Left lung (tissue), 10 donors: Measurements from ENCODE around the gene SEMA3D. TPM values are rescaled to one million over a fixed set of nuclear protein-coding genes. Genes with fewer than 3 reads are reported as not detected.

Source experiments
- ATAC-seq: fragments of 200-7000 bp; cut with Tn5 transposase; one replicate; pipeline ENCODE4 v1.9.1; 2020; ENCODE audit warnings: moderate library complexity
- DNase-seq, 4 donors: peaks; one replicate each; pipeline ENCODE4 v3.0.0-alpha.2; 2013 to 2020
- H3K27ac ChIP-seq, 2 donors: fragments of 200-600 bp; sonication (generic) in 1 of 2; one replicate each; pipeline versions ENCODE4 v1.5.0 to v1.8.0; 2020 to 2021
- H3K27me3 ChIP-seq, 2 donors: fragments of 200-600 bp; sonication (generic) in 1 of 2; one replicate each; pipeline versions ENCODE4 v1.5.0 to v1.8.0; 2020 to 2021
- H3K36me3 ChIP-seq, 2 donors: fragments of 200-600 bp; sonication (generic) in 1 of 2; one replicate each; pipeline versions ENCODE4 v1.5.0 to v1.8.0; 2020 to 2021
- H3K4me1 ChIP-seq, 2 donors: fragments of 200-600 bp; one replicate each; pipeline ENCODE4 v1.8.0; 2021
- H3K4me3 ChIP-seq, 2 donors: fragments of 200-600 bp; sonication (generic) in 1 of 2; one replicate each; pipeline versions ENCODE4 v1.5.0 to v1.8.0; 2020 to 2021; ENCODE audit warnings: mild to moderate bottlenecking in 1 of 2
- H3K9me3 ChIP-seq, 2 donors: fragments of 200-600 bp; sonication (generic) in 1 of 2; one replicate each; pipeline versions ENCODE4 v1.5.0 to v1.8.0; 2020 to 2021
- CTCF ChIP-seq, 2 donors: fragments of 200-600 bp; sonication (generic) in 1 of 2; IDR thresholded peaks; one replicate each; pipeline versions ENCODE4 v1.5.0 to v1.8.0; 2021; ENCODE audit warnings: antibody characterized with exemption in 2 of 2
- intact Hi-C, 2 donors: fragments of 100-400 bp; cut with DNase I; formaldehyde crosslinking; loops; one replicate each; pipeline versions ENCODE4 v1.11.2 to v1.14.2; 2022
- polyA plus RNA-seq, 6 donors: library from polyadenylated mRNA; unstranded; fragments of 120-200 nt; gene quantifications; one replicate each; pipeline ENCODE4 v1.2.1, GENCODE V29; 2013; ENCODE audit not compliant: insufficient read length in 6 of 6
- total RNA-seq, 2 donors: library from RNA; stranded (reverse); fragmentation: NEBNext Ultra II Directional; extraction: Animal tissue kit (Norgen Biotek cat#: 25700); gene quantifications; one replicate each; pipeline ENCODE4 v1.2.1, GENCODE V29; 2021
- donor health status: DM: no; HTN: yes; CAD: no.
- donor health status: DM: no; HTN: no; CAD: no.

SEMA3D gene
- total and polyA plus RNA-seq, 8 donors = 5.5 to 68.5 (median 46.3) TPM

GRCh38 chr7:85103962-85104361 is 82.9 kb downstream of the SEMA3D start:
- no peak for ATAC-seq
- Histone ChIP-seq H3K9me3 (no peaks in the 10 kb centered on the region), H3K36me3 (no peaks in the 10 kb centered on the region), H3K27ac (no peak overlapping the region), H3K4me3 (no peak overlapping the region), H3K4me1 (no peaks in the 10 kb centered on the region), H3K27me3 (no peaks in the 10 kb centered on the region)
- no peak for TF ChIP-seq CTCF (IDR thresholded peaks at IDR 0.05)
- intact Hi-C loops = no loop called here
- no peak for DNase-seq

GRCh38 chr7:85103357-85103756 is 83.5 kb downstream of the SEMA3D start:
- Histone ChIP-seq H3K4me3 (no peak overlapping the region), H3K27ac (no peak overlapping the region), H3K9me3 (no peaks in the 10 kb centered on the region), H3K4me1 (no peaks in the 10 kb centered on the region), H3K36me3 (no peaks in the 10 kb centered on the region), H3K27me3 (no peaks in the 10 kb centered on the region)
- no peak for ATAC-seq
- intact Hi-C loops = no loop called here
- no peak for TF ChIP-seq CTCF (IDR thresholded peaks at IDR 0.05)
- DNase-seq = no peak

- ATAC-seq = no peak
- H3K4me1 ChIP-seq = no peaks in the 10 kb centered on the region
- H3K36me3 ChIP-seq = no peaks in the 10 kb centered on the region
- no peak overlapping the region for H3K4me3 ChIP-seq
- no peaks in the 10 kb centered on the region for H3K27me3 ChIP-seq
- H3K9me3 ChIP-seq = no peaks in the 10 kb centered on the region
- TF ChIP-seq CTCF (IDR thresholded peaks at IDR 0.05) = no peak
- intact Hi-C loops = no loop called here
- DNase-seq = no peak
- no peak overlapping the region for H3K27ac ChIP-seq
Observed at GRCh38 chr7:85102813-85103350, 84.0 kb downstream of the SEMA3D start.

GRCh38 chr7:85101347-85101746 is 85.5 kb downstream of the SEMA3D start:
- intact Hi-C loops = no loop called here
- Histone ChIP-seq H3K9me3 (no peaks in the 10 kb centered on the region), H3K4me1 (no peaks in the 10 kb centered on the region), H3K4me3 (no peak overlapping the region), H3K36me3 (no peaks in the 10 kb centered on the region), H3K27ac (no peak overlapping the region), H3K27me3 (no peaks in the 10 kb centered on the region)
- TF ChIP-seq CTCF (IDR thresholded peaks at IDR 0.05) = no peak
- DNase-seq (no peak), ATAC-seq (no peak)

- Histone ChIP-seq H3K4me3 (no peak overlapping the region), H3K27me3 (no peaks in the 10 kb centered on the region), H3K9me3 (no peaks in the 10 kb centered on the region), H3K36me3 (no peaks in the 10 kb centered on the region), H3K4me1 (no peaks in the 10 kb centered on the region), H3K27ac (no peak overlapping the region)
- intact Hi-C loops = no loop called here
- no peak for TF ChIP-seq CTCF (IDR thresholded peaks at IDR 0.05)
- ATAC-seq (no peak), DNase-seq (no peak)
Observed at GRCh38 chr7:85097844-85098243, 89.0 kb downstream of the SEMA3D start.
